CD4-positive, alpha-beta T cell treated with Interferon gamma for 1 hour (primary cell): Measurements from ENCODE around the gene POLR2J3.
"Not testable (repeated sequence)": the region's sequence is repeated elsewhere in the genome, so short reads cannot be mapped to it uniquely, and the experiment has no call there.

Source experiments
- DNase-seq: peaks from one replicate; pipeline ENCODE4 v3.0.0-alpha.2; 2020

POLR2J3 gene

GRCh38 chr7:102572261-102573239, at the start of gene POLR2J3:
Gene POLR2J3, minus strand, starts transcription at chr7:102572583. Its CDS starts 62 bp downstream, at chr7:102572521.
- peak; percentile 94 for DNase-seq

GRCh38 chr7:102618122-102618521, 45.7 kb upstream of the POLR2J3 start:
- DNase-seq, result not testable (repeated sequence)

- peak; percentile 6 for DNase-seq
These were observed 44.2 kb upstream of the POLR2J3 start, which contains the start of gene RASA4 for GRCh38 chr7:102616507-102617125. Gene RASA4, minus strand, starts transcription at chr7:102616756. Its CDS starts 67 bp downstream, at chr7:102616689.

GRCh38 chr7:102615930-102616329, 43.5 kb upstream of the POLR2J3 start:
- not testable (repeated sequence) for DNase-seq

GRCh38 chr7:102614873-102615272, 42.5 kb upstream of the POLR2J3 start:
- not testable (repeated sequence) for DNase-seq

- not testable (repeated sequence) for DNase-seq
These were observed 41.9 kb upstream of the POLR2J3 start for GRCh38 chr7:102614346-102614697.

GRCh38 chr7:102613575-102614345, 41.4 kb upstream of the POLR2J3 start:
- not testable (repeated sequence) for DNase-seq

GRCh38 chr7:102611675-102612325, 39.4 kb upstream of the POLR2J3 start:
- DNase-seq, result not testable (repeated sequence)

- not testable (repeated sequence) for DNase-seq
These were observed 38.8 kb upstream of the POLR2J3 start for GRCh38 chr7:102611013-102611674.

GRCh38 chr7:102610441-102610840, 38.1 kb upstream of the POLR2J3 start:
- DNase-seq, result not testable (repeated sequence)

- not testable (repeated sequence) for DNase-seq
These were observed 37.4 kb upstream of the POLR2J3 start for GRCh38 chr7:102609734-102610133.

GRCh38 chr7:102606848-102607247, 34.5 kb upstream of the POLR2J3 start:
- DNase-seq, result not testable (repeated sequence)

GRCh38 chr7:102604431-102605145, 32.2 kb upstream of the POLR2J3 start:
- DNase-seq, result not testable (repeated sequence)

- DNase-seq, result not testable (repeated sequence)
These were observed 29.9 kb upstream of the POLR2J3 start for GRCh38 chr7:102602317-102602716.

- not testable (repeated sequence) for DNase-seq
These were observed 27.3 kb upstream of the POLR2J3 start for GRCh38 chr7:102599699-102600098.

GRCh38 chr7:102596036-102596435, 23.7 kb upstream of the POLR2J3 start:
- not testable (repeated sequence) for DNase-seq

GRCh38 chr7:102593637-102594334, 21.4 kb upstream of the POLR2J3 start:
- DNase-seq, result not testable (repeated sequence)

GRCh38 chr7:102592477-102593019, 20.2 kb upstream of the POLR2J3 start:
- DNase-seq, result peak; percentile 68

- not testable (repeated sequence) for DNase-seq
These were observed 17.5 kb upstream of the POLR2J3 start for GRCh38 chr7:102589857-102590256.

GRCh38 chr7:102583495-102583894, 11.1 kb upstream of the POLR2J3 start:
- not testable (repeated sequence) for DNase-seq
